GM19351 (cell line): ENCODE measurements around the gene NRIP3.
"Not testable (repeated sequence)": the region's sequence is repeated elsewhere in the genome, so short reads cannot be mapped to it uniquely, and the experiment has no call there.

Source experiments
- ATAC-seq: cut with Tn5 transposase; IDR thresholded peaks from one replicate; pipeline ENCODE4 v1.9.1; 2021; ENCODE audit warnings: mild to moderate bottlenecking, moderate library complexity; ENCODE audit not compliant: unreplicated experiment

Gene NRIP3

DNA sequence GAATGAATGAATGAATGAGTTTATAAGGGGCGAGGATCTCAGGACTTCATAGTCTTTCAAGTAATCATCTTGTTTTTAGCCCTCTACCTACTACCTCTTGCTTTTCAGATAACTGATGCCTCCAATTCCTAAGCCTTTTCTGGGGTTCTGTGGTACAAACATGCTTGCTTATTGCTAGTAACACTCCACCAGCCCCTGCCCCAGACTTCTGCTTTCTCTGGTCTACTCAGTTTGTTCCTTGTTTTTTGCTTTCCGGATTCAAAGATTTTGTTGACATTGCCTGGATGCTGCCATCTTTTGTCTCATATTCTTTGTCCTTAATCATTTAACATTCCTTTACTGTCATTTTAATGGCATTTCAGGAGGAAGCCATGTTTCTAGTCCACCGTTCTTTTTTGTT, 30.7 kb downstream of the NRIP3 start:
- no peak for ATAC-seq

DNA sequence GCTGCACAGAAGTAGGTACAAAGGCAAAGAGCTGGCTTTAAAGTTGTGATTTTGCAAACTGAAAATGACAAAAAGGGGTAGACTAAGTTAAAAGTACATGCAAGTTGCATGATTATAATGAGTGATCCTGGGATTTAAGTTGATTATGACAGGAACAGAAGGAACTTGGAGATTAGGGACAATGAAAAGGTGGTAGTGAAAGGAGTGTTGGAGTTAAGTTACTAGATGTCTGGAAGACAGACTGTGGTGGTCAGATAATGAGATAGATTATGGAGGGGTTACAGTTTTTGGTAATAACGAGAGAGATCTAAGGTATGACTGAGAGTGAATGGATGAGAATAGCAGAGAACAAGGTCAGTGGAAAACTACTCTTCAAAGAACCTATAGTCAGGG, 31.9 kb downstream of the NRIP3 start:
- no peak for ATAC-seq

DNA sequence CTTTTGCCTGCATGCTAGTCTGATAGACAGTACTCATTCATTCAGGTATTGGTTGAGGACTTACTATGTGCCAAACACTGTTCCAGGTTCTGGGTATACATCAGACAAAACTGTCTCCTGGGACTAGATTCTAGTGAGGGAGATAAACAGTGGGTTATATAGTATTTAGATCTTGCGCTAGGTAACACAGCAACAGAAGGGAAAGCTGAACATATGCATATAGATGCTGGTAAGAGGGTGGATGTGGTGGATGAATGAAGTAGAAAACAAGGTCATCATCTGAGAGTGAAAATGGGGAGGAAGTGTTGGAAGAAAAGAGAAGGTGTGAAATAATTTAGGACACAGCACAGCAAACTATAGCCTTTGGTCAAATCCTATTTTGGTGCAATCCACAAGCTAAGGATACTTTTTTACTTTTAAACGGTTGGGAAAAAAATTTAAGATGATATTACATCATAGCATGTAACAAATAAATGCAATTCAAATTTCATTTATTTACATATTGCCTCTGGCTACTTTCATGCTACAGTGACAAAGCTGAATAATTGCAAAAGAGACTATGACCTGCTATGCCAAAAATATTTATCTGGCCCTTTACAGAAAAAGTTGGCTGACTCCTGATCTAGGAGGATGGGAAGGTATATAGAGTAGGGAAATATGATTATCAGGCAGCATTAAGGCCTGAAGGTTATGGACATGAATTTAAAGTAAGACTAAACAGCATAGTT, 32.4 kb downstream of the NRIP3 start:
- no peak for ATAC-seq

GRCh38 chr11:8967184-8967583, 36.6 kb downstream of the NRIP3 start:
- no peak for ATAC-seq

DNA sequence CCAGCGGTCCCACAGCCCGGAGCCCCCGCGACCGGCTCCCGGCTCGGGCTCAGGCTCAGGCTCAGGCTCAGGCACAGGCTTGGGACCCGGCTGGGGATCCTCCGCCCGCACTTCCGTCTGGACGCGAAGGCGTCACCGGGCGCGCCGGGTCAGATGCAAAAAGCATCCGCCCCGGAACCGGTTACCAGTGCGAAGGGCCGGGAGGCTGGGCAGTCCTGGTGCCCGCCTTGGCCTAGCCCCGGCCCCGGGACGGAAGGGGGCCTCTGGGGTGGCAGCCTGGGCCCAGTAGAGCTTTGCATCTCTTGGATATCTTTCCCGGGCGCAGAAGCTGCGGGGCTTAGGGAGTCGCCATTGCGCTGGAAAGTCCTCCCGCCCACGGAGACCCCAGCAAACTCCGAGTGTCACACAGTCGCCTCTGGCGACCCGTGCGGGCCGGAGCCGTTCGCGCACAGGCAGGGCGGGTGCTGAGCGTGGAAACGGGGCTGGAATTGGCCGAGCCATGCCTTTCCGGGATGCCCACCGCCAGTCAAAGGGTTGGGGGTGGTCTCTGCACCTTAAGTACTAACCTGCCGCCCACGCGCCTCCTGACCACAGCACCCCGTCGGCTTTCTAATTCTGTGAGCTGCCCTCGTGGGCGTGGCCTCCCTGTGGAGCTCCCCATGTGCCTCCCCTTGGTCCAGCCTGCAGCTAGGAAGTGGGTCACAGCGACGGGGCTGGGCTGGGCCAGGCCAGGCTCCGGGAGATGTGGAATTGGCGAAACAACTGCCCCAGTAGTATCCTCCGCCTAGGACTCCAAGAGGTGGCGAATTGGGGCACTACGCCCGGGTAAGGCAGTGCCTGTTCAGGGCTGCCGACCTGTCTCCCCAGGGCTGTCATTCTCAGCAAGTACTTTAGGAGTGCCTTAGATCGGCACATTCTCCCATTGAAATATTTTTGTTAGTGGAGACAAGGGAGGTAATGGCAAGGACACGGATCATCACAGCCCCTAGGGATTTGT, 39.2 kb downstream of the NRIP3 start, which contains the start of gene TMEM9B:
Gene TMEM9B, minus strand, starts transcription at position 119 of the 997 bp plus-strand sequence. CDS start 129 bp downstream, outside the sequence.
- peak; percentile 68 for ATAC-seq

DNA sequence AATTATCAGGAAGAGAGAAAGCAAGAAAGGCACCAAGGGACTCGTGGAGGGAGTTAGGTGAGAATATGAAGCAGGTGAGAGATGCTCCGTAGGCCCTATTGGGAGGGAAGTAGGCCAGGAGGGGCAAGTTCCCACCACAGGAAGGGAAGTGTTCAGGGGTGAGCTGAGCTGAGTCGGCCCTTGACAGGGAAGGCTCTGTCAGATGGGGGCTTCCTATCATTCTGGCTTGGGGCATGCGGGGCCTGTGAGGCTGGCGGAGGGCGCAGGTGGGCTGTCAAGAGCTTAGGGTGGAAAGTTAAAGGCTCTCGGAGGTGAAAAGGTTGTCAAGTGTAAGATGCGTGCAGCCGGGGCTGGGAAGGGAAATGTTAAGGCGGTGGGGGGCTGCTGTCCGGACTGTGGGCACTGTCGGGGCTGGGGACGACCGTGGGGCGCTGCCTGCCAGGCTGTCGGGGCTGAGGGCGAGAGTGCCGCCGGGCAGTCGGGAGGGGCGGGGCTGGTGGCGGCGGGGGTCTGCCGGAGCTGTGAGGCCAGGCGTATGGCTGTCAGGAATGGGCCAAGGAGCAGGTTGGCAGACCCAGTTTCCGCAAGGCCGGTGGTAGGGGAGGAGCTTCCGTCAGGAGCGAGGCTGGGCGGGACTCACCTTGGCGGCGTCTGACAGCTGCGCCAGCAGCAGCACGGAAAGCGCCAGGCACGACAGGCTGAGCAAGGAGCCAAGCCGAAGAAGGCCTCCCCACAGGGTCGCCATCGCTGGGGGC, 40.1 kb downstream of the NRIP3 start:
- ATAC-seq = peak; percentile 59

DNA sequence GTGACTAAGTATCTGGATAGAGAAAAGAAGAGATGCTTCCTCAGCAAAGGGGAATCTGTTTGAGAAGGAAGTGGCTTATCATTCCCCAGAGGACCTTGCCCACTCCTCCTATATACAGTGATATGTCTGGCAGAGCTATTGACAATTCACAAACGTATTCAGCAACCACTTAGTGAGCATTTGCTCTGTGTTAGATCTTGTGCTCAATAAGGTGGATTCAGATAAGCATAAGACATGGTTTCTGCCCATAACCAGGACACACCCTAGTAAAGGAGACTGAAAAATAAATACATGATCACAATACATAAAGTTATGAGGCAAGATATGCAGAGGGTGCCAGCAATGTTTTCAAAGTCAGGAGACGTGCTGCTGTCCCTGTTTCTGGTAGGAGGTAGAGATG, 41.0 kb downstream of the NRIP3 start:
- ATAC-seq = no peak

DNA sequence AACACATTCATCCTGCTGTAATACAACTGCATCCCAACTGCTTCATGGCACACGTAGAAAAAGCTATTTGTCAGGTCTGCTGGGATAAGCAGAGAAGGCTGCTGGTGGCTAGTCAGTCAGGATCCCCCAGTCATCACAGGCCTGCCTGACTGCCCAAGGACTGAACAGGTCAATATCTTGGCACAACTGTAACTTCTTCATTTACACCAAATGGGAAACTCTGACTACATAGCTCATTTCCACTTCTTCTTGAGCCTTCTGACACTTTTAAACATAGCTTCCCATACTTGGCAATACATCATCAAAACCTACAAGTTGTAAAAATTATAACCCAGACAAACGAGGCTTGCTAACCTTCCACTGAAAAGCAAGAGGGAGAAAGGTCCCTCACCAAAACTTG, 42.4 kb downstream of the NRIP3 start:
- ATAC-seq = no peak

DNA sequence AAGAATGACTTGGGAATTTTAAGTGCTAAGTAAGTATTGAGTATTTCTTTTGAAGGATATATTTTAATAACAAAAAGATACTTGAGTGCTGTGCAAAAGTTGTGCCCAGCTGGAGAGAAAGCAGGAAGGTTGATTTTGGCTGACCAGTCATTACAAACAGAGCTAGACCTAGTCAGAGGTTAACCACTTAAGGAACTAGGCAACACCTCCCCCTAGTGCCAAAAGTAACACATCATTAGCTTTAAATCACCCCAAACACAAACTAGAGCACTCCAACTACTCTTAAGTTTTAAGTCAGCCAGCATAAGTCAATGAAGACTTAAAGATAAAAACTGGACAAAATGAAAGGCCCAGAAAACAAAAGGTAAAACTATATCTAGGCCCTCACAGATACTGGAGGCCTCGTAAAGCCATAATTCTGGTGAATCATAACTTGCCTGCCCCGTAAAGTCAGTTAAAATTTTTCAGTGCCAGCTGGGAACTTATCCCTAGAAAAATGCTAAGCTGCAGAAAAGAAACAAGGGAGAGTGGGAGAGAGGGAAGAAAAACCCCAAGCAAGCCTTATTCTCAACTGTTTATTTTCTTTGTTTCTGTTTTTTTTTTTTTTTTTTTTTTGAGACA, 44.1 kb downstream of the NRIP3 start:
- ATAC-seq = peak; percentile 49

- no peak for ATAC-seq
These were observed 46.9 kb downstream of the NRIP3 start for GRCh38 chr11:8956860-8957259.

DNA sequence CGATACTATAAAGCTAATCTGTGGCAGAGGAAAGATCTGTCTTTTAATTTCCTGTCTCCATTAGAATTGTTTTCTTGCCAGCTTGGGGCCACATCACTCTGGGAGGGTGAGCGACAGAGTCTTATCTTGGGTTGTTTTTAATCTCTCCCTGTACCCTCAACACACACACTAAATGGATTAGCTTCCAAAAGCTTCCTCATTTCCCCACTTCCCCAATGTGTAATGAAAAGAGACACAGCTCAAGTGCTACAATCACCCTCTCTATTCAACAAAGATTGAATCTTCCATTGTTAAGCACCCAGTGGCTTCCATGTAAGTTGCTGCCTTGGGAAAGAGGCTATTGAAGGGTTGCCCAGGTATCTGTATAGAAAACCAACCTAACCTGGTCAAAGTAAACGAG, 54.9 kb downstream of the NRIP3 start:
- ATAC-seq = no peak

DNA sequence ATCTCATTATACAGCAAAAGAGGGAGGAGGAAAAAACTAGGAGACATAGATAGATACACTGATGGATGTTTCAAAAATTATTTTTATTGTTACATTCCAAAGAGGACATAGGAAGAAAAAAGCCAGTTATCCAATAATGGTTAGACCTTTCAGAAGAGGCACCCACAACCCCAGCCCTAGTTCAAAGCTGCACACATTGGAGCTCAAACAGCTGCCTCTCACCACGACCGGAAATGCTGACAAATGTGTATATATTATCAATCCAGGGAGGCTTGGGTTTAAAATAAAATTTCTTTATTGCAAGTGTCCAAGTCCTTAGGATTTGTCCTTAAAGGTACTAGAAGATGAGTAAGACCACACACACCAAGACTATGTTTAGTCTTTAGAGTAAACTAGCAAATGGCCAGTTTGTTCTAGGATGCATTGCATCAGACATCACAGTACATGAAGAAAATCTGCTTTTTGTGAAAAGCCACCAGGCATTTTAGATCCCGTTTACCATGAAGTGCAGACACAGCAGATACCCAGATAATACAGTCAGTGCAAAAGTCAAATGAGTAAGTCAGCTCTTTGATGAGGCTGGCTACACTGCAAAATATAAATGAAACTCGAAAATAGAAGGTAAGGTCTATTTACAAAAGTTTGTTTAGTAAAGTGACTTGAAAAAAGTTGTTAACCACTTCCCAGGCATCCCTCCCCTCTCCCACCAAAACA, 56.4 kb downstream of the NRIP3 start:
- no peak for ATAC-seq

GRCh38 chr11:8942518-8943066, 61.2 kb downstream of the NRIP3 start, which contains the start of gene ASCL3:
Gene ASCL3 (minus strand): TSS chr11:8943016. CDS start chr11:8938161, 4,855 bp downstream.
- no peak for ATAC-seq

- no peak for ATAC-seq
These were observed 62.3 kb downstream of the NRIP3 start for GRCh38 chr11:8941341-8942103.

GRCh38 chr11:8937659-8938058, 66.1 kb downstream of the NRIP3 start:
- ATAC-seq = no peak

DNA sequence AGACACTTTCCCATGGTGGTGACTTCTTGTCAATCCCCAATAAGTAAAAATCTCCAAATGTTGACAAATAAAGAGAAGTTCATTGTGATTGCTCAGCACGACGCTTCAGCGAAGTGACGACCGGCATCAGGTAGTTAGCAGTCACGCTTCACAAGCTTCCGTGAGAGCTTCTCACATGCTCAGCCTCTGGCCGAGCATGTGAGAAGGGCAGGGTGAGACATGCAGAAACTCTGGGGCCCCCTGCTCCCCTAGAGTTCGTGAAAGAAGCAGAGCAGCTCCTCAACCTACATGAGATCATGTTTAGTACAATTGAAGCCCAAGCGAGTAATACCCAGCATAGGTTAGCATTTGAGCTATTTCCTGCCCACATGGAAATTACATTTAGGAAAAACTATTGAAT, 66.6 kb downstream of the NRIP3 start:
- ATAC-seq = no peak

- not testable (repeated sequence) for ATAC-seq
These were observed 68.0 kb downstream of the NRIP3 start for GRCh38 chr11:8935789-8936188.

DNA sequence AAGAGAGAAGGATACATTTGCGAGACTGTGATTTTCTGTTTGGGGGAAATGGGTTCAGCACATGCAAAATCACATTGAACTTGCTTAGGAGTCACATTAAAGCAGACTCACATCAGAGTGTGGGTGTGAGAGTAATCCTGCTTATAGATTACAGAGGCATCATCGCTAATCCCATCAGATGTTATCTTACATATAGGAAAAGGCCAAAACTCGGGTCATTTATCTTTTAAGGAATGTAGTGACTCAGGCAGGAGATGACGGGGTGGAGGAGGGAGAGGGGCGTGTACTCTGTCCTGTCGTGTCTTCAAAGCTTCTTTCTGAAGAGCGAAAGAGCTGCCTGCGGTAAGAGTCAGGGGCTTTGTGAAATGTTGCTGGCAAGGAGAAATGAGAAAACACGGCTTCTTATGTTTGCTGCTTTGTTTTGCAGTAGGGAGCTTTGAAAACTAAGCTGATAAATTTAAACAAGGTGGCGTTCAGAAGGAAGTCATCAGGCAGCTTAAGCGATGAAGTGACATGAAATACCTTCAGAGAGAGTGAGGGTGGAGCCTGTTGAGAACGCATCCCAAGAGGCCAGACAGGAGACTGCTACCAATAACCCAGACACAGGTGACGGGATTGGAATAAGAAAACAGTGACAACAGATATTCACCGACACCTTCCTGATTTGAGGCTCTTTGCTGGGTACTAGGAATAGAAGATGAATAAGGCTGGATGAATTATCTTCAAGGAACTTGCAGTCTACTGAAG, 68.9 kb downstream of the NRIP3 start:
- no peak for ATAC-seq
